ENCODE data around the gene NRP1.

Gene NRP1

DNA sequence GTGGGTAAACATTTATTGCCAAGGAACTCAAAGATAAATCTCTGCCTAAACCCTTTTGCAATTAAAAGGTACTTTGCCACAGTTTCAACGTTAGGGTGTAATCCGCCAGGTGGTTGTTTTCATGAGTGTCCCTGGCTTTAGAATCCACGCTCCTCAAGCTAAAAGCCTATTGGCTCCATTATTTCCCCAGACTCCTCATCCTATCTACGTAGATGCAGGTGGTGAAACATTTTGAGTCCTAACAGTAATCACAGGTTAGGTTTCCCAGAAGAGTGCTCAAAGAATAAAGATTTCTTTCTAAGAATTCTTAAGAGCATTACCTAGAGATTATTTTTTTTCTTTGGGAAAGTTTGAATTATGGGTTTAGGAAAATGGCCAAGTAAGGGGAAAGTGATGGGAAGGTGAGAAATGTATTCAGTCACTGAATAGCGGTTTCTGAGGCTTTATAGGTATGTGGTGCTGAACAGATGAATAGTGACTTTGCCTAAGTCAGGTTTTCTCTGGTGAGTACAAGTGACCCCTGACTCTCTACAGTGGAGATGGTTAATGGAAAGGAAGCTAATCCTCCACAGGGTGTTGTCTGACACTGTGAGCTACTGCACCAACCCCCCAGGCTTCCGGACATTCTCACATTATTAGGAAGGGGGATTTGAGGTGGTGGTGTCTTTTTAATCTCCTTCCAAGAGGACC lies 60.2 kb downstream of the NRP1 start:
- peak overlapping the region in 7 of 21 experiments; percentile 44 to 80 (median 76) for H3K27ac ChIP-seq
- H3K4me3 ChIP-seq = no peak overlapping the region

DNA sequence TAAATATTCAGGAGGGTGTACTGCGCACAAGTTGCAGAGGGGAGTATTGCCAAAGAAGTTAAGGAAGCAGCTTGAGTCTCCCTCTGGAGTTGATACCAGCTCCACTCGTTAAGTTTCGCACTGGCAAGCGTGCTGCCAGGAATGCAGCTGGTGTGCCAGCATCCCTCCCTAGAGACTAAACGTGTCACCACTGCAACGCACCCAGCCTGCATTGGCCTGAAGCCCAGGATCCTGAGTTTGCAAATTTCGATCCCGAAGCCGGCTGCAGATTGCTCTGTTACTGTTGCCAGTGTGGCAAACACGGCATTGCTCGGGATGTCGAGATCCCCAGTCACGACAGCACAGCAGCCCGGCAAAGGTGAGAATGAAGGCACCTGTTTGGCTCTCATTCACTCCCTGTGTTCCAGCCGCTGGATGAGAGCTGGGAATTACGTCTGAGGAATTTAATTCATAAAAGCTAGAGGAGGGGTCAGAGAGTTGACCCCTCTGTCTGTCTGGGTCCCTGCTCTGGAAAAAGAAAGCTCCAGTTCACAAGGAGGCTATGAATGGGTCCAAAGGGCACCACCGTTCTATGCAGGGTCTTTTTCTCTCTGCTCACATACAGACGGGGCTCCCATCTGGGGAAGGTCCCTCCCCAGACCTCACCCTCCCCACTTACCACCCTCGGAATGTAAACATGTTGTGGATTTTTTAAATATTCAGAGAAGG lies 61.0 kb downstream of the NRP1 start:
- Histone ChIP-seq H3K4me3 (peak overlapping the region in 1 of 7 experiments; percentile 33), H3K27ac (peak overlapping the region in 17 of 21 experiments; percentile 10 to 80 (median 49))

DNA sequence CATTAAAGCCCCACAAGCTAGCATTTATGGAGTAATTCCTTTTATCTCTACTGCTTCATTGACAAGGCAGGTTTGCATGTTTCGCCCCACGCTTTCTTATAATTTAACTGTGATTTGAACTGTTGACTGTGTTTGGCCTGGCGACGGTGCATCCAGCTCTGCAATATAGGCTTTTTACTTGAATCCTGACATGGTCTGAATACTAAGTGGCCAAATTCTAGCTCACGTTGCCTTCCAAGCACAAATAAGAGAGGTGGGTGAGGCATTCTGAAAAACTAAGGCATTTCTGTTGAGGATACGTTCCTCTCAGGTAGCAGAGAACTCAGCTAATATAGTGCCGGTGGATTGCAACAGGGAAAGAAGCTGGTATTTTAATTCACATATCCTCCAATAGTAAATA lies 61.8 kb downstream of the NRP1 start:
- H3K27ac ChIP-seq = peak overlapping the region in 8 of 21 experiments; percentile 7 to 79 (median 52)
- no peak overlapping the region for H3K4me3 ChIP-seq

DNA sequence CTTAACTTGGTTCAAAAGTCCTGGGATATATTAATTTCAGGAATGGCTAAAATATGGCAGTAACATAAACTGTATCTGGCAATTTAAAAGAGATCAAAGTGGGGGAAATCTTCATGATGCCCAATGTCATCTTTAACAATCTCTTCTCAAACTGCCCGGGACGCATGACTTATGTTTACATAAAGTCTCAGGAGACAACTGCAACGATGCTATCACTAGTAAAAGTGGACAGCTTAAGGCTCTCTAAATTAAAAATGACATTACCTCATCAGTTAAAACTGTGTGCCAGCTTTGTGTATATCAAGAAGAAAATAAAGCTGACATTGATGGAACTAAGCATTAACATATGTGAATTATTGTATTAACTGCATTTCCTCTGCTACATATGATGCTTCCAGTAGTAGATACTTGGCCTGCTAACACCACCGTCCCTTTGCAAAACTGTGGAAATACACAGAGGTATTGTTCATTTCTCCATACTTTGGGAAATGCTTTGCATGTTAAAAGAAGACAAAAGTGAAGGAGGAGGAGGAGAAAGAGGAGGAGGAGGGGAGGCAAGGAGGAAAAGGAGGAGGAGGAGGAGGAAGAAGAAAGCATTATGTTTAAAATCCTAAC lies 62.4 kb downstream of the NRP1 start:
- H3K27ac ChIP-seq = peak overlapping the region in 4 of 21 experiments; percentile 7 to 79 (median 62)
- no peak overlapping the region for H3K4me3 ChIP-seq

DNA sequence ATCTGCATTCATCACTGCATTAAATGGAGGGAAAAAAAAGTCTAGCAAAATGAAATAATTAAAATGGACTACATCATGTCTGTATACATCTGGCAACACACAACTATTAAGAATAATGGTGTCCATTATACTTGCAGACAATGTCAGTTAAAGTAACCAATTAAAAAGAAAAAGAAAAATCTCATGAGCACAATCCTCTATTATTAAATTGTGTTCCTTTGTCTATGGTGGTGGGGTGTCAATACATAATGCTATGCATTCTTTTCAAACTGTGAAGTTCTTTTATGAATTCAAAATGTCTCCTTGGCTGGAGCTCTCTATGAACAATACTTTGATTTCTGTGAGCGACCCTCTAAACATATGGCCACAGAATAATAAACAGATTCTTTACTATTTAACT lies 63.5 kb downstream of the NRP1 start:
- H3K27ac ChIP-seq = no peak overlapping the region
- H3K4me3 ChIP-seq = no peak overlapping the region

DNA sequence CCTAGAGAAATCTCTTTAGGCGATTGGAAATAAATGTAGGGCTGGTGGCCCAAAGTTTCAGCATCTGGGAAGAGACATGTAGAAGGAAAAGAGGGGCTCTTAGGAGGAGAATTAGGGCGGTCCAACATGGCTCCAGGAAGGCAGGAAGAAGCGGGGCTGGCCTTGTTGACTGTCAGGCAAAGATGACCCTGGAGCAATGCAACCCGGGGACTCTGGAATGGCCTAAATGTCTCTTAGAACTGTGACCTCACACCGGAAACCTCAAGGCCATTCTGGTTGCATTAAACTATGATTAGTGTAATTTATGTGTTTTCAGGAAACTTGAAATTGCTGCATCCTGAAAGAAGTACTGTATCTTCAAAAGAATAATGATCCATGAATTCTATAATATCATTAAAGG lies 66.8 kb downstream of the NRP1 start:
- no peak overlapping the region for H3K4me3 ChIP-seq

DNA sequence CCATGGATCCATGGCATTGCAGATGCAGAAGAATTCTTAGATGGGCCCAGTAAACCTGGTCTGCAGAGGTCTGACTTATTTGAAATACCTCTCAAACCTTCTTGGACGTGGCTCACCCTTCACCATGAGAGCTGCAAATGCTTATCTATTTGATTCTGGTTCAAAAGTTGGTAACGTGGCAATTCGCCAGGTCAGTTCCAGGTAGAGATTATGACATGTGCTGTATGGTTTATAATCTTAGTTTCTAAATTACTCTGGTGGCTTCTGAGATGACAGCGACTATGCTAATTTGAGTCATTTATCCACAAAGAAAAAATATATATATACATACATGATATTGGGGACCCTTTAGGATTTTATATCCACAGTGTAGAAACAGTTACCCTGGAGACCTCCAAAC lies 68.8 kb downstream of the NRP1 start:
- peak overlapping the region in 1 of 21 experiments; percentile 1 for H3K27ac ChIP-seq
- H3K4me3 ChIP-seq = no peak overlapping the region

More for the DNA sequence above, 66.8 kb downstream of the NRP1 start:
- peak overlapping the region in 1 of 21 experiments; percentile 29 for H3K27ac ChIP-seq

DNA sequence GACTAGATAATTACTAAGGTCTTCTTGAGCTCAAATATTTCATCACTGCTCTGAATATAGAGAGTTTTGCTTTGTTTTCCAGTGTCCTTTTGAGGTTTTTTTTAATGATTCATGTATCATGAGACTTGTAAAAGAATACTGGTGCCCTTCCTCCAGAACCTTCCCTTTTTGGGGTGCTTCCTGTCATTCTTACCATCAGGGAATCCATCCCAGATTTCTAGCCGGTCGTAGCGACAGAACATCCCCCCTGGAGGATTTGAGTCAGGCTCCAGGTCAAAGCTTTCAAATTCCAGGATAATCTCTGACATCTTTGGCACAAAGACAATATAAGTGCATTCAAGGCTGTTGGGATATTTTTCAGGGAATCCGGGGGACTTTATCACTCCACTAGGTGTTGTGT lies 71.0 kb downstream of the NRP1 start:
- peak overlapping the region in 6 of 21 experiments; percentile 2 to 63 (median 40) for H3K27ac ChIP-seq
- no peak overlapping the region for H3K4me3 ChIP-seq

DNA sequence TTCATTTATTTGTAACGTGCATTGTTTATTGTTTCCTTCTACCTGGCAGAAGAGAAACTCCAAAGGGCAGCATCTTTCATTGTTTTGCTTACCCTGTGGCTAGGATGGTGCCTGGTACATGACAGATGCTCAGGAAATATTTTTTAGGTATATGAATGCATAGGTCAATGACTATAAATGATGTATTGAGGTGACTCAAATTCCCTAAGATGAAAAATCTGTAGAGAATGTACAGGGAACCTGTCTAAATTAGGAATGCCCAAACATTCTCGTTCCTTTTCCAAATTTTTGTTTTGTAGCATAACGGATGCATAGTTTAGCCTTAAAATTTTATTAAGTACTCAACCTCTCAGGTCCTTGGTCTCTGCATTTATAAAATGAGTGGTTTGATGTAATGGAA lies 71.6 kb downstream of the NRP1 start:
- Histone ChIP-seq H3K27ac (peak overlapping the region in 3 of 21 experiments; percentile 54 to 63 (median 55)), H3K4me3 (no peak overlapping the region)

DNA sequence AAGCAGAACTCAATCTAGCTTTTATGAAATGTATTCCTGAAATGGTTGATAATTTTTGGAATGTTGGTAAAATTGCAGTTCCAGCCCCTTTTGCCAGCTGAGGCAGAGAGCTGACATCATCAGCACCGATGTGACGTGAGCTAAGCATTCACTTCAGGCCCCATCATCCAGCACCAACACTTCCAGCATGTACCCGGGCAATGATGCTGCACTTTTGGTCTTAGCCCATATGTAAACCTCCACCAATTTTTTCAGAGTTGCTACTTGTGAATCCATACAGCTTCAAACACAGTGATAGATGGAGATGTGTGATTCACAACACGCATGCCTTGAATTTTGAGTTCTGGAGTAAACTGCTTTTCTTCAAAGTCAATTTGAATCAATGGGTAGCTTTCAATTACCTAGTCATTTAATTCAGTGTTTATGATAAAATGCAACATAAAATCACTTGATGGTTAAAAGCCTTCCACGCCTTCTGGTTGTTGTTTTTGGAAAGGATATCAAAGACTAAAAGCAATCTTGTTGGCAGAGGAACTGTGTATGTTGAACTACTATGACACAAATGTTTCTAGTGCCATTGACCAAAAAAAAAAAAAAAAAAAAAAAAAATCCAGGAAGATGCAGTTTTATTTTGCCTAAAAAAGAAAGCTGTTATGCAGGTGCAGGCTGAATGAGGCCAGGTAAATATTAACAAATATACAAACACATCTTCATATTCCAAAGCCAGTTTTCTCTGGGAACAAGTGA lies 73.9 kb downstream of the NRP1 start:
- no peak overlapping the region for H3K4me3 ChIP-seq

DNA sequence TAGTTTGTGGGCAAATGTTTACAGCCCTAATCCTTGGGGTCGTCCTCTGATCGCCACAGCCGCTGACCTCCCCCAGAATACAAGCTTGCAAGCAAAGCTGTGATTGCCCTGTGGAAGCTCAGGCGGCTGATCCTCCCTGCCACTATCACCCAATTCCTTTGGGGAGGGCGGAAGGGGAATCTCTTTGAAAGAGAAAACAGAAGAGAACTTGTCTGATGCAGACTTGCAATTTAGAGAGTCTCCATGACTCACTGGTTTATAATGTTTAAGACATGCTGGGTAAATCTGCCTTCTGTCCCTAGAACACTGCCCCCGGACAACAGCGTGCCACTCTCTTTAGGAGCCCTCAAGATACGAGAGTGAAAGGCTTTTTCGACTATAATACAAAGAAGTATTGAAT lies 75.5 kb downstream of the NRP1 start:
- Histone ChIP-seq H3K4me3 (no peak overlapping the region), H3K27ac (no peak overlapping the region)

More for the DNA sequence above, 73.9 kb downstream of the NRP1 start:
- no peak overlapping the region for H3K27ac ChIP-seq

DNA sequence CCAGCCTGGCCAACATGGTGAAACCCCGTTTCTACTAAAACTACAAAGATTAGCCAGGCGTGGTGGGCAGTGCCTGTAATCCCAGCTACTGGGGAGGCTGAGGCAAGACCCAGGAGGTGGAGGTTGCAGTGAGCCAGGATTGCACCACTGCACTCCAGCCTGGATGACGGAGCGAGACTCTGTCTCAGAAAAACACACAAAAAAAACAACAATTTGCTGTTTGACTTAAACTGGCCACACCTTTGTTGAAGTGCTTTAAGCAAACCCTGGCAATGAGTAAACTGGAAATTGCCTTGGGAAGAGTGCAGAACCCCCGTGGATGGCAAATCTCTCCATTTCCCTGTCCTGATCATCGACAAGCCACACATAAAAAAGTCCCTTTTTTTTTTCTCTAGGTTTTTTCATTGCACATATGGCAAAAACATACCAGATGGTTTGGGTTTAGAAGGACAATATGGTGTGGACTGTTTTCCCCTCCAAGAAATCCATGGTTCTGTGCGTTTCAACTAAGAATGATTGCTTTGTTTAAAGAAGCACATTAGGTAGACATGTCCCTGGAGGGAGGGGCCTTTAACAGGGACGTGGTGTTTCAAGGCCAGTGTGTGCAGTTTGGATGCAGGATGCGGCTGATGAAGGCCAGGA lies 76.9 kb downstream of the NRP1 start:
- Histone ChIP-seq H3K4me3 (no peak overlapping the region), H3K27ac (no peak overlapping the region)

DNA sequence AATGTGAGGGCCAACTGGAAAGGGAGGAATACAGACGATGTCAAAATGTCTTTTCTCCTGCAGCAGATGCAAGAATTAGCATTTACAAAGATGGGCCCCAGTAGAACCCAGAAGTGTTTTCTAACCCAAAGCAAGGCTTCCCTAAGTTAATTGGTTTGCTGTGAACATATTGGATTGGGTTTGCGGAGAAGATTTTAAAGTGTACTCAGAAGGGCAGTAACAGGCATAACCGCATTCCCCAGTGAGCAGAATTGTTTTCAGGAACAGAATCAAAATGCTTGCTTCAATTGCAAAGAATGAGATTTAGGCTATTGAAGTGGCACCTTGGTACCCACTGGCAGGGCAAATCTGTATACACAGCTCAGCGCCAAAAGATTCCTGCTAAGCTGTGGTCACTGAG lies 78.0 kb downstream of the NRP1 start:
- H3K4me3 ChIP-seq = no peak overlapping the region
- no peak overlapping the region for H3K27ac ChIP-seq

DNA sequence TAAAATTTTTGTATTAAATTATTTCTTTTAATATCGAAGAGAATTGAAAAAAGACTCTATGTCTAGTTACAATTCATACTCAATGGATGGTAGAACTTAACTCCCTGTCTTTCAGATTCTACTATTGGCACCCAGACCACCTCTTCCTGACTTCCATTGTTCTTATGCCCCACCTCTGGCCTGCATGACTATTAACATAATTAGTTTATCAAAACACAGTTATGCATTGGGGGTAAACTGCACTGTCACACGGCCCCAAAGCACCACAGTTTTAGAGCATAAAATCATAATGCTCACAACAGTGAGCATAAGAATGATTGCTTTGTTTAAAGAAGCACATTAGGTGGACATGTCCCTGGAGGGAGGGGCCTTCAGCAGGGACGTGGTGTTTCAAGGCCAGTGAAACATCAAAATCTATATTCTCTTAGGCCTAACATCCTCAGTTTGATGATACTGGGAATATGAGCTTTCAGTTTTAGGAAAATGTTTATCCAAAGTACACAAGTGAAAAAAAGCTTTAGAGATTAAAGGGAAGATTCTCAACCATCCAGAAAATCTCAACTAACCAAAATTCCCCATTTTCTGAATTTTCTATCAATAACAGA lies 79.8 kb downstream of the NRP1 start:
- H3K4me3 ChIP-seq = no peak overlapping the region
- H3K27ac ChIP-seq = peak overlapping the region in 3 of 21 experiments; percentile 1 to 32 (median 1)

DNA sequence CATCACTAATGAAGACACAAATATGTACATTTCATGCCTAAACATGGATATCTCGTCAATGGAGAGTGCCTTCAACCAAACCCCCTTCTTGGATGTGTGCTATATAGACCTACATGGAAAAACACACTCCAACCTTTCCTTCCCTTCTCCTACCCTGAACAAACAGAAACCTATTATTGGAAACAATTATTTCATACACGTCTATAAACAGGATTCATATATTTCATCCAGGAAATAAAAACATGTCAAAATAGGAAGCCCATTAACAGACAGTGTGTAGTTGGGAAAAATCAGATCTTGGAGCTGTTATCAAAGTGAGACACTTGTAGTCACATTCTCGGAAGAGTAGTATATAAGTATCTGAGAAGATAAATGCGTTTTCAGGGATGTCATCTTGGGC lies 81.1 kb downstream of the NRP1 start:
- H3K27ac ChIP-seq = peak overlapping the region in 6 of 21 experiments; percentile 22 to 69 (median 48)
- H3K4me3 ChIP-seq = no peak overlapping the region

DNA sequence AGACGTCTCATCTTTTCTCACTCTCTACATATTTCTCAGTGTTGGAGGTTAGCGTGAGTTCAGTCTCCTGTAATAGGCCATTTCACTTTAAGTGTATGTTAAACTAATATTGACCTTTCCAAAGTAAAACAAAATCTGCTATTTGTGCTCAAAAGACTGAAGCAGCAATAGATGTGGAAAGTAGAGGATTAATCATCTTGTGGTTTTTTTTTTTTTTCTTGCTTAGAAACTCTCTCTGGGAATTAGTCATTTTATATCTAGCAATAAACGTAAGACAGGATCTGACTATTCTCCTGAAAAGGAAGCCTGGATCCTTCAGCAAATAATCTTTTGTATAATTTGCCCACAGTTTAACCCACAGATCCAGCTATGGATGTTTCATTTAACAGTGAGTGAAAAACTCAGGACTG lies 81.7 kb downstream of the NRP1 start:
- H3K4me3 ChIP-seq = no peak overlapping the region
- peak overlapping the region in 6 of 21 experiments; percentile 28 to 69 (median 48) for H3K27ac ChIP-seq

DNA sequence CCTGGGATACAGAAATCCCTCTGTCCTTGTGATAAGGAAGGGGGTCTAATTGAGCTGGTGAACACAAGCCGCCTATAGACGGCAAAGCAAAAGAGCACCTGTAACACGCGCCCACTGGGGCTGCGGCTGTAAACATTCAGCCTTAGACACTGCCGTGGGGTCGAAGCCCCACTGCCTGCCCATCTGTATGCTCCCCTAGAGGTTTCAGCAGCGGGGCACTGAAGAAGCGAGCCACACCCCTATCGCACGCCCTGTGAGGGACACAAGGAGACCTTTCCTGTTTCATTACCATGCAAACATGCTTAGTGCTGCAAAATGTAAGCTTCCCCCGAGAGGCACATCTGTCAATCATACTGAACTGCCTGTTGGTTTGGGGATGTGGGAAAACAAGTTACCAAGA lies 82.1 kb downstream of the NRP1 start:
- H3K4me3 ChIP-seq = no peak overlapping the region
- H3K27ac ChIP-seq = peak overlapping the region in 4 of 21 experiments; percentile 28 to 63 (median 34)

DNA sequence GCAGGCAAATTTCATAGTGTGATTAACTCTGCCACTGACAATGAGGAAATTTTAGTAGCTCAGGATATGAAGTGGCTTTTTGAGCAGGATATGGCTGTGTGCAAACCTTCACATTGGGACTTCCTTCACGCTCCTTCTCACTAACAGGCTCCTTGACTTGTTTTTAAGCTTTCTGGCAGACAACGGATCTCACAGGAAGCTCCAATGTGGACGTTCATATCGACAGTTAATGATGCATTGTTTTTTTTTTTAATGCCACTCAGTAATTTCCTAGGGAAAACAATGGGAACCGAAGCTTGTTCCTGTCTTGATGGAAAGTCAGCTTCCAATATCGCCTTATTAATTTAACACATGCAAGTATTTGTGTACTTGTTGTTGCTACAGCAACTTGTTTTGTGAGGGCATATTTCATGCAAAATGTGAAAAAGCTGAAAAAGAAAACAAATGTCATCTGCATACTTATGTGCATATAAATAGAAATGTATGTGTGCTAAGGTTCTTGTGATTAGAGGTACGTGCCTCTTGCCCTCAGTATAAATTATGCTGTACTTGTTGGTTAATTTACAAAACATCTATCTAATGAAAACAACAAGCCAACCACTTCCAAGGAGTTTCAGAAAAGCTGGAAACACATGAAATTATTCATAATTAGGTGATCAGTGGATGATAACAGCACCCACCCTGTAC lies 84.7 kb downstream of the NRP1 start:
- no peak overlapping the region for H3K4me3 ChIP-seq
- H3K27ac ChIP-seq = peak overlapping the region in 8 of 21 experiments; percentile 1 to 74 (median 48)
